IMR-90 (cell line): ENCODE results near the gene UBTD1. TPM values are rescaled to one million over a fixed set of nuclear protein-coding genes. Genes with fewer than 3 reads are reported as not detected.

Experiments
- ATAC-seq: fragments of 200-7000 bp; cut with Tn5 transposase; 2 replicates; pipeline ENCODE4 v1.9.1; 2020; ENCODE audit warnings: low read depth, mild to moderate bottlenecking, moderate library complexity
- BruUV-seq: library from RNA; stranded (reverse); fragments of 400-500 nt; replicated peaks from 2 replicates; lab custom pipeline; 2021; lab: Mats Ljungman, UMichigan
- CTCF ChIA-PET: fragments of 300-600 bp; formaldehyde crosslinking; extraction: SDS; loops from one replicate; lab custom pipeline; 2021; ENCODE audit warnings: antibody characterized with exemption; lab: Yijun Ruan, JAX
- POLR2A ChIA-PET: fragments of 300-600 bp; sonication (Branson Sonifier 250); formaldehyde crosslinking; loops from one replicate; lab custom pipeline; 2022; ENCODE audit warnings: antibody characterized with exemption; ENCODE audit not compliant: unreplicated experiment; lab: Charles Lee
- DNase-seq: peaks from one replicate; pipeline ENCODE4 v3.0.0; 2013
- H2AFZ ChIP-seq: replicated peaks from 2 replicates; pipeline ENCODE3; 2013; ENCODE audit warnings: low read length, mild to moderate bottlenecking; ENCODE audit not compliant: poor library complexity
- H2AK5ac ChIP-seq: 2 replicates; pipeline ENCODE4 v1.6.1; 2013; ENCODE audit warnings: low read depth, low read length, inconsistent platforms
- H2AK9ac ChIP-seq: replicated peaks from 2 replicates; pipeline ENCODE3; 2013; ENCODE audit warnings: mild to moderate bottlenecking, low read depth, low read length, moderate library complexity; ENCODE audit not compliant: poor library complexity
- H2BK120ac ChIP-seq: 2 replicates; pipeline ENCODE4 v1.6.1; 2013; ENCODE audit warnings: low read depth, low read length, inconsistent platforms
- H2BK15ac ChIP-seq: 3 replicates; pipeline ENCODE4 v1.6.1; 2013; ENCODE audit warnings: low read depth, low read length, inconsistent platforms
- H2BK20ac ChIP-seq: 2 replicates; pipeline ENCODE4 v1.6.1; 2013; ENCODE audit warnings: low read depth, mild to moderate bottlenecking, inconsistent platforms, low read length, moderate library complexity
- H2BK5ac ChIP-seq: 2 replicates; pipeline ENCODE4 v1.6.1; 2013; ENCODE audit warnings: mild to moderate bottlenecking, low read depth, low read length, inconsistent platforms; ENCODE audit not compliant: poor library complexity, severe bottlenecking
- H3K14ac ChIP-seq: replicated peaks from 2 replicates; pipeline ENCODE4 v1.6.1; 2013; ENCODE audit warnings: low read depth, low read length, inconsistent platforms
- H3K18ac ChIP-seq: 2 replicates; pipeline ENCODE4 v1.6.1; 2013; ENCODE audit warnings: low read depth, low read length, control low read depth
- H3K23ac ChIP-seq: 2 replicates; pipeline ENCODE4 v1.6.1; 2013; ENCODE audit warnings: low read depth, low read length, inconsistent platforms
- H3K27ac ChIP-seq: 2 replicates; pipeline ENCODE4 v1.5.1; 2013; ENCODE audit warnings: mild to moderate bottlenecking, control low read depth, low read length; ENCODE audit not compliant: insufficient read depth
- H3K27me3 ChIP-seq: 2 replicates; pipeline ENCODE4 v1.6.1; 2013; ENCODE audit warnings: low read length; ENCODE audit not compliant: control insufficient read depth, insufficient read depth
- H3K36me3 ChIP-seq: 2 replicates; pipeline ENCODE4 v1.6.1; 2013; ENCODE audit warnings: low read length, mixed read lengths; ENCODE audit not compliant: control insufficient read depth, insufficient read depth
- H3K4ac ChIP-seq: 2 replicates; pipeline ENCODE4 v1.6.1; 2013; ENCODE audit warnings: low read depth, low read length, inconsistent platforms
- H3K4me1 ChIP-seq: 2 replicates; pipeline ENCODE4 v1.6.1; 2013; ENCODE audit warnings: low read length, mixed read lengths; ENCODE audit not compliant: control insufficient read depth, insufficient read depth
- H3K4me2 ChIP-seq: 2 replicates; pipeline ENCODE4 v1.6.1; 2013; ENCODE audit warnings: low read depth, mild to moderate bottlenecking, control low read depth, low read length, moderate library complexity
- H3K4me3 ChIP-seq: 2 replicates; pipeline ENCODE4 v1.5.1; 2013; ENCODE audit warnings: low read depth, mild to moderate bottlenecking, control low read depth, low read length, moderate library complexity; ENCODE audit not compliant: insufficient read depth
- H3K56ac ChIP-seq: 2 replicates; pipeline ENCODE4 v1.6.1; 2013; ENCODE audit warnings: low read length, inconsistent platforms; ENCODE audit not compliant: insufficient read depth; ENCODE audit errors: extremely low read depth
- H3K79me1 ChIP-seq, 2 experiments: 2 replicates each; pipeline ENCODE4 v1.6.1; 2013; ENCODE audit warnings: low read length in 2 of 2, inconsistent platforms in 1 of 2, low read depth in 1 of 2
- H3K9ac ChIP-seq: 2 replicates; pipeline ENCODE4 v1.6.1; 2013; ENCODE audit warnings: low read depth, low read length, control low read depth
- H3K9me1 ChIP-seq: 2 replicates; pipeline ENCODE4 v1.6.1; 2013; ENCODE audit warnings: low read length, inconsistent platforms; ENCODE audit not compliant: insufficient read depth
- H3K9me3 ChIP-seq: 2 replicates; pipeline ENCODE4 v1.6.1; 2013; ENCODE audit warnings: low read length; ENCODE audit not compliant: control insufficient read depth, insufficient read depth
- H4K20me1 ChIP-seq: 2 replicates; pipeline ENCODE4 v1.6.1; 2013; ENCODE audit warnings: low read length, inconsistent platforms; ENCODE audit not compliant: insufficient read depth
- H4K5ac ChIP-seq: 2 replicates; pipeline ENCODE4 v1.6.1; 2013; ENCODE audit warnings: mild to moderate bottlenecking, low read depth, low read length, control low read depth
- H4K8ac ChIP-seq, 2 experiments: 2 replicates each; pipeline ENCODE4 v1.6.1; 2013; ENCODE audit warnings: low read depth in 2 of 2, low read length in 2 of 2, control low read depth in 1 of 2, inconsistent platforms in 1 of 2
- H4K91ac ChIP-seq: 2 replicates; pipeline ENCODE4 v1.6.1; 2013; ENCODE audit warnings: low read depth, low read length, inconsistent platforms; ENCODE audit not compliant: insufficient read depth
- BHLHE40 ChIP-seq: fragments of 150-350 bp; IDR thresholded peaks from 2 replicates; pipeline ENCODE4 v1.6.1; 2016; ENCODE audit warnings: mild to moderate bottlenecking, low read depth, low read length
- CHD1 ChIP-seq: IDR thresholded peaks from 2 replicates; pipeline ENCODE4 v1.6.1; 2012; ENCODE audit warnings: low read depth, low read length, improper control_type of control experiment
- ELK1 ChIP-seq: fragments of 150-350 bp; IDR thresholded peaks from 2 replicates; pipeline ENCODE4 v1.6.1; 2016; ENCODE audit warnings: low read depth, mild to moderate bottlenecking, low read length, moderate library complexity, borderline replicate concordance
- MAFK ChIP-seq: IDR thresholded peaks from 2 replicates; pipeline ENCODE4 v1.6.1; 2012; ENCODE audit warnings: low read depth, low read length, improper control_type of control experiment
- MAZ ChIP-seq: IDR thresholded peaks from 2 replicates; pipeline ENCODE4 v1.6.1; 2012; ENCODE audit warnings: low read depth, mild to moderate bottlenecking, low read length, improper control_type of control experiment, moderate library complexity, borderline replicate concordance
- MXI1 ChIP-seq: IDR thresholded peaks from 2 replicates; pipeline ENCODE4 v1.6.1; 2012; ENCODE audit warnings: low read depth, mild to moderate bottlenecking, low read length, moderate library complexity, borderline replicate concordance
- NFE2L2 ChIP-seq: fragments of 150-350 bp; IDR thresholded peaks from 2 replicates; pipeline ENCODE4 v1.6.1; 2016; ENCODE audit warnings: low read depth, mild to moderate bottlenecking, low read length
- POLR2A ChIP-seq: IDR thresholded peaks from 2 replicates; pipeline ENCODE4 v1.6.1; 2012; ENCODE audit warnings: mild to moderate bottlenecking, low read depth, low read length
- RAD21 ChIP-seq: IDR thresholded peaks from 2 replicates; pipeline ENCODE4 v1.6.1; 2012; ENCODE audit warnings: low read length, improper control_type of control experiment
- SMC3 ChIP-seq: fragments of 150-350 bp; IDR thresholded peaks from 2 replicates; pipeline ENCODE4 v1.6.1; 2016; ENCODE audit warnings: low read depth, mild to moderate bottlenecking, antibody characterized with exemption, low read length, moderate library complexity
- USF2 ChIP-seq: fragments of 150-350 bp; IDR thresholded peaks from 2 replicates; pipeline ENCODE4 v1.6.1; 2017; ENCODE audit warnings: mild to moderate bottlenecking, antibody characterized with exemption, low read length, low read depth
- WGBS, 2 experiments: methylation state at CpG; one replicate each; pipeline versions ENCODE4 v1.1.5 to v1.1.7; 2013; ENCODE audit warnings: missing lambda C conversion rate in 2 of 2; ENCODE audit not compliant: insufficient read length in 1 of 2; ENCODE audit errors: extremely low coverage in 2 of 2; 5-methylcytosine and 5-hydroxymethylcytosine counted together
- dilution Hi-C: fragments of 300-500 bp; cut with HindIII; formaldehyde crosslinking; loops from one replicate; pipeline ENCODE4 v1.14.3; 2018; ENCODE audit warnings: low sequenced_read_pairs; ENCODE audit not compliant: unreplicated experiment
- in situ Hi-C: fragments of 300-500 bp; cut with MboI; formaldehyde crosslinking; loops from 3 replicates; pipeline ENCODE4 v1.14.3; 2019; ENCODE audit warnings: low sequenced_read_pairs, inconsistent platforms, mixed read lengths
- intact Hi-C: fragments of 100-400 bp; cut with micrococcal nuclease; formaldehyde crosslinking; loops from 2 replicates; pipeline ENCODE4 v1.10.0; 2022
- polyA plus RNA-seq, 3 experiments: library from polyadenylated mRNA; depleted of rRNA; stranded (reverse); fragments of >200 nt; gene quantifications; 2 replicates each; pipeline ENCODE4 v1.2.3, GENCODE V29; 2012; ENCODE audit warnings: low replicate concordance in 1 of 3
- total RNA-seq: library from RNA; depleted of rRNA; stranded (reverse); fragments of >200 nt; gene quantifications from 2 replicates; pipeline ENCODE4 v1.2.3, GENCODE V29; 2012
- TF ChIP-seq, protein P1 (sequence below): conservative IDR thresholded peaks from 2 replicates; pipeline ENCODE4 v1.5.1; 2012; ENCODE audit warnings: mild to moderate bottlenecking, low read depth, low read length, improper control_type of control experiment

The UBTD1 gene
- total and polyA plus RNA-seq, 2 of the 4 experiments (the other 2 are of a cell fraction): 21.9 to 44.9 TPM

- Histone ChIP-seq H4K20me1 (peaks cover 6% of the 10 kb centered on the region; the same call in 1 of the 2 replicates), H4K8ac (no peak overlapping the region), H3K27ac (no peak overlapping the region), H3K4me3 (no peak overlapping the region), H3K79me1 (peaks cover 27 to 75% of the 10 kb centered on the region in 2 experiments), H3K4ac (0 out of 2 replicates have a peak overlapping the region, but pooled peaks have one; percentile 9), H2BK5ac (no peak overlapping the region), H3K9me1 (peaks cover 6% of the 10 kb centered on the region; the same call in 1 of the 2 replicates), H2BK15ac (no peak overlapping the region; the same call in 2 of the 3 replicates), H2BK20ac (no peak overlapping the region), H4K5ac (0 out of 2 replicates have a peak overlapping the region, but pooled peaks have one; percentile 30), H2AK9ac (peak overlapping the region; percentile 60), H3K4me1 (peaks cover 18% of the 10 kb centered on the region), H4K91ac (no peak overlapping the region), H3K36me3 (no peaks in the 10 kb centered on the region), H3K9me3 (no peaks in the 10 kb centered on the region), H3K27me3 (no peaks in the 10 kb centered on the region), H2AK5ac (peak overlapping the region; percentile 49; the same call in 1 of the 2 replicates), H3K4me2 (no peak overlapping the region), H3K9ac (no peak overlapping the region), H2AFZ (peak overlapping the region; percentile 40), H3K18ac (no peak overlapping the region), H3K14ac (no peak overlapping the region), H3K56ac (no peak overlapping the region), H2BK120ac (0 out of 2 replicates have a peak overlapping the region, but pooled peaks have one; percentile 19), H3K23ac (no peak overlapping the region)
- intact Hi-C loops (no loop called here), dilution Hi-C loops (no loop called here), in situ Hi-C loops (no loop called here)
- POLR2A ChIA-PET: no interaction called here
- TF ChIP-seq BHLHE40 (no peak), ELK1 (no peak), MXI1 (no peak), CHD1 (no peak), MAZ (no peak), RAD21 (no peak), NFE2L2 (no peak), POLR2A (no peak), SMC3 (no peak), MAFK (no peak), USF2 (no peak)
- TF ChIP-seq, protein P1, sequence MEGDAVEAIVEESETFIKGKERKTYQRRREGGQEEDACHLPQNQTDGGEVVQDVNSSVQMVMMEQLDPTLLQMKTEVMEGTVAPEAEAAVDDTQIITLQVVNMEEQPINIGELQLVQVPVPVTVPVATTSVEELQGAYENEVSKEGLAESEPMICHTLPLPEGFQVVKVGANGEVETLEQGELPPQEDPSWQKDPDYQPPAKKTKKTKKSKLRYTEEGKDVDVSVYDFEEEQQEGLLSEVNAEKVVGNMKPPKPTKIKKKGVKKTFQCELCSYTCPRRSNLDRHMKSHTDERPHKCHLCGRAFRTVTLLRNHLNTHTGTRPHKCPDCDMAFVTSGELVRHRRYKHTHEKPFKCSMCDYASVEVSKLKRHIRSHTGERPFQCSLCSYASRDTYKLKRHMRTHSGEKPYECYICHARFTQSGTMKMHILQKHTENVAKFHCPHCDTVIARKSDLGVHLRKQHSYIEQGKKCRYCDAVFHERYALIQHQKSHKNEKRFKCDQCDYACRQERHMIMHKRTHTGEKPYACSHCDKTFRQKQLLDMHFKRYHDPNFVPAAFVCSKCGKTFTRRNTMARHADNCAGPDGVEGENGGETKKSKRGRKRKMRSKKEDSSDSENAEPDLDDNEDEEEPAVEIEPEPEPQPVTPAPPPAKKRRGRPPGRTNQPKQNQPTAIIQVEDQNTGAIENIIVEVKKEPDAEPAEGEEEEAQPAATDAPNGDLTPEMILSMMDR: no peak
- WGBS, 2 experiments: 96% methylated on average over 10 of the region's 13 CpGs; no CpG with 5 or more reads in 1 of the 2 experiments
- DNase-seq (no peak), ATAC-seq (no peak)
- CTCF ChIA-PET: interaction anchor here (0.8 kb wide), 1 partner anchor 89 kb away, joined by 3 read pairs; no protein-coding TSS in a partner anchor
- BruUV-seq: no TSS peak
These were observed 50.2 kb downstream of the UBTD1 start for GRCh38 chr10:97548828-97549455.
